GF-D8 (cell line): Measurements from ENCODE around the gene SLC25A21.
"Not testable (repeated sequence)": the region's sequence is repeated elsewhere in the genome, so short reads cannot be mapped to it uniquely, and the experiment has no call there.

Experiments used
- DNase-seq: peaks from one replicate; lab custom pipeline; 2025; lab: John Stamatoyannopoulos, UW

The SLC25A21 gene

DNA sequence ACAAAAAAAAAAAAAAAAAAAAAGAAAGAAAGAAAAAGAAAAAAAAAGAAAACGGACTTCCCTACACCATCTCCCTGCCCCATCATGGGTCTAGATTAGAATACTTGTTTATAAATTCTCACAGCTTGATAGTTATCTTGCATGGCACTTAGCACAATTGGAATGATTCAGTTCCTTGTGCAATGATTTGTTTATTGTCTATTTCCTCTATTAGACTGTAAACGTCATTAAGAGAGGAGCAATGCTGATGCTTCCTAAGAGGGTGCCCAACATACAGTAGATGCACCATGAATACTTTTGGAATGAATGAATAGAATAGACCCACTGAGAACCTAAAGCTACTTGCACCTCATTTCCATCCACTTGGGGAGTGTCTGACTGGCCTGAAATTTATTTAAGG, 469.9 kb downstream of the SLC25A21 start:
- no peak for DNase-seq

DNA sequence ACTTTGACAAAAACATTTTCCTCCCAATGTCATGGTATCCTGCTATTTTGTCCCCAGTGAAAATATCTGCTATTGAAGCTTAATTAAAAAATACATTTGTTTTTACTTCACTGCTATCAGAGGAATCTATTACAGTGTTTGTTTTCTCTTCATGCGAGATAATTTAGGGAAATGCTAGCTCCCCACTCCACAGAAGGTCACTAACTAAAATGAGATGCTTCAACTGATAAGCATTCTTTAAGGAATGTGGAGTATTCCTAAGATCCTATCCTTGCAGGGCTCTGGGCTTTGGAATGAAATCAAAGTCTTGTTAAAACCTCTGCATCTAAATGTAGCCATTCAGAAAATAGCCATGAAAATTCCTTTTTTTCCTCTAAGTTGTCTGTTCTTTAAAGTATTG, 471.3 kb downstream of the SLC25A21 start:
- no peak for DNase-seq

DNA sequence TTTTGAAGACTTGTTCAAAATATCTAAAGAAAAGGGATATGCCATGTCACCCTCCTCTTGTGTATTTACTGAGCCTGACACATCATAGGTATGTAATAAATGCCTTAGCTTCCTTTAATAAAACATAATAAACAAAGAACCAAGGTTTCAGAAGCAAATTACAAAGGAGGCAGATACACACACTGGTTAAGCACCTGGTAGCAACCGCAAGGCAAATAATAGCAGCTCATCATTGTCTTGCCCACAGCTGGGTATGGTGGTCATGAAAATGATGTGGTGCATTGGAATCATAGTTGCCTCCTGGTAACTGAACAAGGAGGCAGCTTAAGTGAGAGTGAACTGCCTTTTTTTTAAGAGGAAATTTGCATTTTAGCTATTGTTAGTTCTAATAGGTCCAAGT, 471.8 kb downstream of the SLC25A21 start:
- DNase-seq: no peak

DNA sequence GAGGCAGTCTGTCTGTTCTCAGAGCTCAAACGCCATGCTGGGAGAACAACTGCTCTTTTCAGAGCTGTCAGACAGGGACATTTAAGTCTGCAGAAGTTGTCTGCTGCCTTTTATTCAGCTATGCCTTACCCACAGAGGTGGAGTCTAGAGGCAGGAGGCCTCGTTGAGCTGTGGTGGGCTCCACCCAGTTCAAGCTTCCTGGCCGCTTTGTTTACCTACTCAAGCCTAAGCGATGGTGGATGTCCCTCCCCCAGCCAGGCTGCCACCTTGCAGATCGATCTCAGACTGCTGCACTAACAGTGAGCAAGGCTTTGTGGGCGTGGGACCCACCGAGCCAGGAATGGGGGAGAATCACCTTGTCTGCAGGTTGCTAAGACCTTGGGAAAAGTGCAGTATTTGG, 473.0 kb downstream of the SLC25A21 start:
- not testable (repeated sequence) for DNase-seq

DNA sequence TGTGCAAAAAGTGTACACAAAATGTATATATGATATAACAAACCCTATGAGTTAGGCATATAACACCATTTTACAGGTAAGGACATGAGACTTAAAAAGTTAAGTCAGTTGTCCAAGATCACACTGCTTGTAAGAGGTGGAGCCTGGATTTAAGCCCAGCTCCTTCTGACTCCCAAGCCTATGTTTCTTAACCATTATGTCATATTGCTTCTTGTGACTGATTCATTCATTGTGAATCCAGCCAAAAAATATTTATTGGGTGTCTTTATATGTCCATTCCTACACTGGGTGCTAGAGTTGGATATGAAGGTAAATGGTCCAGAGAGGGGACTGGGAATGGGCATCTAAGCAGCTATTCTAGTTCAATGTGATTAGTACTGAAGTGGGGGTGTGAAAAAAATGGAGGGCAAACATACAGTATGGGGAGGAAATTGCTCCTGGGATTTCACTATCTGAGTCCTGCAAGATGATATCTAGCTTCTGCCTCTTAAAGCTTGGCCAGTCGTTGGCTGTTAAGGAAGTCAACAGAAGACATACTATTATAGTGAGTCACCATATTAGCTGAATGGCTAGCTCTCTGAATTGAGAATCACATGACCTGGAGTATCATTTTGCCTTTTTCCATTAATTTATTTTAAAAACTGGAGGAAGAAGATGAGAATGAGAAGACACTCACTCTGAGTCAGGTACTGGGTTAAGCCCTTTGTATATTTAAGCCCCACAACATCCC, 481.9 kb downstream of the SLC25A21 start:
- no peak for DNase-seq

DNA sequence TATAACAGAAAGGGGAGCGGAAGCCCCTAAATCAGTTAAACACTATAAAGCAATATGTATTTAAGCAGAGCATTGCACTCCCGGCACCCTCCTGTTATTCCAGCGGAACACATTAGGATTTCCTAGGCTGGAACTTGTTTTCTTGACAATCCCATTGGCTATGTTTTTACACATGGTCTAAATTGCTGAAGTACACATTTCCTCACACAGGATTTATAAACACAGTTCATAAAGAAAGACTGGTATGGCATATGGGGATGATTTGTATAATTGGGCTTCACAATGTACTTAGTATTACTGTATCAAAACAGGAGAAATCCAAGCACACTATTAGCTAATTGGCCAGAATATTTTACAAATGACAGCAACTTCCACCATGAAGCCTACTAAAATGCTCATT, 487.5 kb downstream of the SLC25A21 start:
- no peak for DNase-seq

DNA sequence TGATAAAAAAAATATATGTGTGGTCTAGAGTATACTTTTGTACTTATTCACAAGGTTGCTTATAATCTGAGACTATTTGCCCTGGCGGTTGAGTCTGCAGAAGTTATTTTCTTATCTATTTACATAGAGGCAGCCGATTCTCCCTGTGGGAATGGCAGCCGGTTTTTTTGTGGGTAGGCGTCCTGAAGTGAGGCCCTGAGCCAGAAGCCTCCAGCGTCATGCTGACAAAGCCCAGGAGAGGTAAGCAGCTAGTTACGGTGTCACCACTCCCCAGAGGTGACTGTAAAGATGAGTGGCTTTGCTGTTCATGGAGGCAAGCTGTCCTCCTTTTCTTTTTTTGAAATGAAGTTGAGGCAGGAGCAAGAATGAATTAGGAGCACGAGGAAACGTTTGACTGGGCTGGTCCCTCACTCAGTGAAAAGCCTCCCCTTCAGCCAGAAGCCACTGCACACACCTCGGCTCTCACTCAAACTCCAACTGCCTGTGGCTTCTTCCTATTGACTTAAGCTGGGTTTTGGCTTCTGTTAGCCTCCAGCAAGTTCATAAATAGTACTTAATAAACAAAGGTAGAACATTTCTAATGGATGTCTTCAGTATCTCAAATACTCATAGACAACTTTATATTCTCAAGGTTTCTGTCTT, 489.2 kb downstream of the SLC25A21 start:
- no peak for DNase-seq

DNA sequence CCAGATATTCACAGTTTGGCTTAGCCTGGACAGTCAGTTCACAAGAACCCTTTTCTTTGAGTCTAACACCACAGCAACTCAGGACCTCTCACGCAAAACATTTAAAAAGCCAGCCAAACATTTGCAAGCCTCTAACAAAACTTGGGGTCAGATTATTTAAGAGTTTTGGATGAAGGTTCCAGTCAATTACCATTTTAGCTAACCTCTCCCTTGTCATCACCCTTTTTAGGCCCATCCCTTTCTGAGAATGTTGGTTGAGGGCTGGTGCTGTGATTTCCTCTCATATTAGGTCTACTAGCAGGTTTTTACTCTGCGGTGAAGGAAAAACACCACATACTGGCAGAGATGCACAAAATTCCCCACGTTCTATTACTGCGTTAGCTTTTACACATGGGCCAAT, 490.1 kb downstream of the SLC25A21 start:
- no peak for DNase-seq

DNA sequence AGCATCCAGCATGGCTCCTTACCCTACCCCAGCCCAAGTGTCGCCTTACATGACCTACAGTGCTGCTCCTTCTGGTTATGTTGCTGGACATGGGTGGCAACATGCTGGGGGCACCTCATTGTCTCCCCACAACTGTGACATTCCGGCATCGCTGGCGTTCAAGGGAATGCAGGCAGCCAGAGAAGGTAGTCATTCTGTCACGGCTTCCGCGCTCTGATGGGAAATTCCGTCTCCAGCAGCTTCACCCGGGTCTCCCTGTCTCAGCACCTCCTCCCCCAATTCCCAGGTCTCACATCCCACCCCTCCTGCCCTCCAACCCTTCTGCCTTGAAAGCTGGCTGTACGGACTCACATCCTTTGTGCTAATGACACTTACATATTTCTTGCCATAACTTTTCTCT, 496.2 kb downstream of the SLC25A21 start:
- DNase-seq: no peak

DNA sequence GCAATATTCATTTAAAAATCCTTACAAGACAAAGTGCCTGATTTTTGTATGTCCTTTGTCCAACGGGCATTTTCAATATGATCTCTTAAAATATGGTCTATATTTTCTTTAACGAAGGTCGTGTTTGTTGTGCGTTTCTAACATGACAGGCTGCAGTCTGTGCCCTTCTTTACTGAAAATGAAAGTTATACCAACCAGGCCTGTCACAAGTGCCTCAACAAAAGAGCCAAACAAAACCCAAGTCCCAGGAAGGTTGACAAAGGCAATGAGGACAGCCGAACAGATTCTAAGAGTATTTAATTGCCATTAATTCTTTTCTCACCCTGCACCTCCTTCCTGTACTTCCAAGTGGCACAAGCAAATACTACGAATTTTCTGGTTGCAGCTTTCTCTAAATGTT, 496.8 kb downstream of the SLC25A21 start:
- no peak for DNase-seq

DNA sequence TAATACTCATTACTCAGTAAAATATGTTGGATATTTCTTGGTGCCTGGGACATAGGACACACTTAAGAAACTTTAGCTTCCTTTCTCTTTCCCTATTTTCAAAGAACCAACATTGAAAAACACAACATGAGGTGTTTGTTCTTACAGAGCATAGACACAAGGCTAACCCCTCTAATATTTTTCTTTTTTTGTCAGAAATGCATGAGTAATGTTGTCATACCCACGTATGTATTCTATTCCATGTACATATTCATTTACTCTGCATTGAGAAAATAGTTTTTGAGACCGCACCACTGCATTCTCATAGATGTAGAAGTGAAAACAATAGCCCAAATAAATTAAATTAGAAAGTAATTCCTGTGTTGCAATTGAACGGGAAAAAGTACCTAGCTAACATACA, 497.7 kb downstream of the SLC25A21 start:
- DNase-seq: no peak

DNA sequence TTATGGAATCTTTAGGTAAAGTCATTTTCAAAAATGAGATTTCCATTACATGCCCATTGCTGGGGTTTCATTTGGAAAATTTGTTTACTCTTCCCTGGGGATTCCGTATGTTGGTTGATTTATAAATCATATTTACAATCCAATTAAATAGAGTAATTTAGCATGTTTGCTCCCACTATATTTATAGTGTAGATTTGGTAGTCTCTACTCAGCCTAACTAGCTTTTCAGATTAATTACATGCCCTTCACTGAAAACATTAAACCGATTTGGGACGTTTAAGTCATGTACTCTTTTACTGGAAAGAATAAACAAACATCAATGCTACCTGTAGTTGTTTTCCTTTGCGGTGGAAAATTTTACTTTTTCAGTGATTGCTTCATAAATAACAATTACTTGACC, 500.3 kb downstream of the SLC25A21 start:
- no peak for DNase-seq

DNA sequence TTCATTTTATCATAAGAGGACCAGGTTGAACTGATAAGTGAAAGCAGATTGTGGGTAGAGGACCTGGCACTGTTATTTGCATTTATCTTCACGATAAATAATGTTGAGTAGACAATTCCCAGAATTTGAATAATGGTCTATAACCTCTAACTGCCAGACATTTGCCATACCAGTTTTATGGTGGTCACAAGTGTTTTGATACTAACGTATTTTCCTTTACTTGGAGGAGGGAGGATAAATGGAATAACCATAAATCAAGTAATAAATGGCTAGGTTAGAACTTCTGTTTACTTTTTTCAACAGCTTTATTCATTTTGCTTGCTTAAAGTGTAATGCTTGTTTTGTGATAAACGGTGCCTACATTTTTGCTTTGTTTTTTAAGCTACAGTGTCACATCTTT, 501.3 kb downstream of the SLC25A21 start:
- DNase-seq: no peak

DNA sequence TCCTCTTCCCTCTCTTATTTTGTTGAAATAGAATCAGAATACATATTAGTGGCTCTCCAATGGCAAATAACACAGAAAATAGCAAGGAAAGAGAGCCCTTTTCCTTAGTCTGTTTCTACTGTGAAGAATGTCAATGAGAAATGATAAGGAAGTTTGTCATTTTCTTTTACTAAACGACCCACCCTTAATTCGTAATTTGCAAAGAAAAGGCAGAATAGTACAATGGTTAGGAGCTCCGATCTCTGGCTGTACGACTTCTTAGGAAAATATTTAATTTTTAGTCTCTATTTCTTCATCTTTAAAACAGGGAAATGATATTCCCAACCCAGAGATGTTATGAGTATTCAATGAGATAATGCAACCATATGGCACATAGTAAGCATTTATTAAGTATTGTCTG, 504.7 kb downstream of the SLC25A21 start:
- no peak for DNase-seq

DNA sequence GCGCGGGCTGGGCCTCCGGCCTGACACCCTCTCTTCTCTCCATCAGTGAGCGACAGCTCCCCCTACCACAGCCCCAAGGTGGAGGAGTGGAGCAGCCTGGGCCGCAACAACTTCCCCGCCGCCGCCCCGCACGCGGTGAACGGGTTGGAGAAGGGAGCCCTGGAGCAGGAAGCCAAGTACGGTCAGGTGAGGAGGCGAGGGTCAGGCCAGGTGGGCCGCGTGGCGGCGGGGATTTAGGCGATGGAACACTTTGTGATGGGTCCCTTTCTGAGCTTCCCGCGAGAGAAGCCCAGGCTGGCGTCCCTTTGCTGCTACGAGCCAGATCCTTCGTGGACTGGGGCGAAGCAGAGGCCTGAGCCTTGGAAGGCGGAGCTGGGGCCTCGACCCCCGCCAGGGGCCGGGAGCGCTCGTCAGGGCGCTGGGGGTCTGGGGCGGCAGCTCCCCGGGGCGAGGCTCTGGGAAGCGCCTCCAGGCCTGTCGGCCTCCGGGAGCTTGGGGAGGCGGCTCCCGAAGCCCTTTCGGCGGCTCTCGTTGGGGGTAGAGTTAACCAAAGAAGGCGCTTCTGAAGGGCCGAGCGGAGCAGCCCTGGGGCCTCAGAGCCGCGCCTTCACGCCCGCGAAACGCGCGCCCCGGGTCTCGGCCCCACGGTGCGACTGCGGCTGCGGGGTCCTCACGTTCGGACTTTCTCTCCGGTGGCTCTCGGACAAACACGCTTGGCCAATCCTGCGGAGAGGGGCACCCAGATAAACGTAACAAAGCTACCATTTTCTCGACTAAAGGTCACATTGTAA, 505.8 kb downstream of the SLC25A21 start:
- no peak for DNase-seq

DNA sequence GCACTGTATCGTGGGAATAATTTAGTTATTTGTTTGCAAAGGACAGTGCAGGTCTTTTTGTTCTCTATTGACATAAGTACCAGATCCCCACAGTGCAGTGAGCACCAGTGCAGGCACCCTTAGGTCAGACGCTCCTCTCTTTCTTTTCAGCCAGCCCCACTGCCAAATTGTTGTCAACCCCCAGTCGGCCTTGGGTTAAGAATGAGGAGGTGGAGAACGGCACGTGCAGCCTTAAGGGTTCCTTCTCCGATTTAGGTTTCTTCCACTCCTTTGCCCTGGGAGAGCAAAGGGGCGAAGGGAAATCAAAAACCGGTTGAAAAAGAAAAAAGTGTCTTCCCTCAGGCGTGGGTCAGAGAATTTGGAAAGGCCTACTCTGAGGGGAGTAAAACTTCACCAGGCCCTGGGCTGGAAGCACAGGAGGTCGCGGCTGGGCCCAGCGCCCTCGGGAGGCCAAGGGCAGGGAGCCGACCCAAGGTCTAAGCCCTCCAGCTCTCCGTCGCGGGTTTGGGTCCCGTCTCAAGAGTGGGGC, 506.5 kb downstream of the SLC25A21 start:
- DNase-seq: no peak

DNA sequence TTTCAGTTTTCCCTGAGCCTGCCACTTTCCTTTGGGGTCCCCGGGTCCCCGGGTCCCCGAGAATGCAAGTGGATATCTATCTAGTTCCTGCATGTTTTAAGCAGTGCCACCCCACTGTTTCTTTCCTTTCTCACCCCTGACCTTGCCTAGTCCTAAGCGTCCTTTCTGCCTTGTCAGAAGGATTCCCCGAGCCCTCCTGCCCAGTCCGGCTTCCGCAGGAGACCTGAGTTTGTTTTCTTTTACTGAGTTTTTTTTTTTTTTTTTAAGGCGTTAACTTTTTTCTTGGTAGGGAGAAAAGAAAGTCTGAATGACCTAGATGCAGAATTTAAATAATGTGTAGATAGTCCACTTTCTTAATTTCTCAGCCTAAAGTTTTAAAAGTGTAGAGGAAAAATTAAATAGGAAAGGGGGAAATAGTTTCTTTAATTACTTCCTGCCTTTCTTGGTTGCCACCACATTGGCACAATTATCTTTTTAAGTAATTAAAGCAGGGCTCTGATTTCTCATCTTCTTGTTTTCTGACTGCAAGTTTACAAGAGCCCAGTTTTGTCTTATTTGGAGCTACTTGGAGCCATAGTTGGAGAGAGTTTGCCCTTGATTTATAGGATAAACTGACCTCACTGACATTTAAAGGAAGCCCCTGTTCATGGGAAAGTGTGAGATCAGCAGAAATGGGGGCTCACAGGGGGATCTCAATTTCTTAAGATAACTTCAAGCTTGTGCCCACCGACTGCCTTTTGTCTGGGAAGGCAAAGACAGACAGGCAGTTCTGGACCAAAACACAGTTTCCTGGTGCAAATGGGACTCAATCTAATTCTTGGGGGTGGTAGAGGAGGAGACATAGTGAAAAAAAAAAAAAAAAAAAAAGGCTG, 507.8 kb downstream of the SLC25A21 start:
- no peak for DNase-seq

DNA sequence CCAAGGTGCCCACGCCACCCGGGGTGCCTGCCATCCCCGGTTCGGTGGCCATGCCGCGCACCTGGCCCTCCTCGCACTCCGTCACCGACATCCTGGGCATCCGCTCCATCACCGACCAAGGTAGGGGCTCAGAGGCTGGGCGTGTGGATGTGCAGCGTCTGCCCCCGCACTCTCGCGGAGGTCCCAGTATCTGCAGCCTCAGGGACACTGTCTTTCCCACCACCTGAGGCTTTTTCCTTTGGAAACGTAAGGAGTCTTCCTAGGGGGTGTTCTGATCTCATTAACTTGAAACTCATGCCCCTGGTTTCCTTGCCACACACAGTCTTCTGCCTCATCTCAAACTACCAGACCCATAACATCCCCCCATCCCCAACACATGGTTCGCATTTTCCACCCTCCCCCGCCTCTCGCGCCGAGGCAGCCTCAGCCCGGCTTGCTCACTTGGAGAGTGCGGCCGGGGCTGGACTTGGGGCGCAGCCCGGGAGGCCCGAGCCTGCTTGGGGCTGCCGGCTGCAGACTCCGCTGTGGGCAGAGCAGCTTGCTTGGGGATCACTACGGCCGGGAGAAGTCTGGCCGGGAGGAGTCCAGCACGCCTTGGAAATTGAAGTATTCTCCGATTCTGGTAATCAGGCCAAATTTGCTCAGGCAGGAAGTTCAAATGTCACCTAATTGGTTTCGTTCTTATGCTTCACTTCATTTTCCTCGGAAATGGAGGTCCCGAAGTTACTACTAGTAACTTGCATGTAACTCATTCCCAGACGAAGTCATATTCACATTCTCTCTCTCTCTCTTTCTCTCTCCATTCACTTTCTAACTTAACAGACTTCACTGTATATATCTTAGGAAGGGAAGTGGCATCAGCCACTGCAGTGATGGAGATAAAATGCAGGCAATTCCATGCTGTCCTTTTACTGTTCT, 508.7 kb downstream of the SLC25A21 start:
- no peak for DNase-seq

DNA sequence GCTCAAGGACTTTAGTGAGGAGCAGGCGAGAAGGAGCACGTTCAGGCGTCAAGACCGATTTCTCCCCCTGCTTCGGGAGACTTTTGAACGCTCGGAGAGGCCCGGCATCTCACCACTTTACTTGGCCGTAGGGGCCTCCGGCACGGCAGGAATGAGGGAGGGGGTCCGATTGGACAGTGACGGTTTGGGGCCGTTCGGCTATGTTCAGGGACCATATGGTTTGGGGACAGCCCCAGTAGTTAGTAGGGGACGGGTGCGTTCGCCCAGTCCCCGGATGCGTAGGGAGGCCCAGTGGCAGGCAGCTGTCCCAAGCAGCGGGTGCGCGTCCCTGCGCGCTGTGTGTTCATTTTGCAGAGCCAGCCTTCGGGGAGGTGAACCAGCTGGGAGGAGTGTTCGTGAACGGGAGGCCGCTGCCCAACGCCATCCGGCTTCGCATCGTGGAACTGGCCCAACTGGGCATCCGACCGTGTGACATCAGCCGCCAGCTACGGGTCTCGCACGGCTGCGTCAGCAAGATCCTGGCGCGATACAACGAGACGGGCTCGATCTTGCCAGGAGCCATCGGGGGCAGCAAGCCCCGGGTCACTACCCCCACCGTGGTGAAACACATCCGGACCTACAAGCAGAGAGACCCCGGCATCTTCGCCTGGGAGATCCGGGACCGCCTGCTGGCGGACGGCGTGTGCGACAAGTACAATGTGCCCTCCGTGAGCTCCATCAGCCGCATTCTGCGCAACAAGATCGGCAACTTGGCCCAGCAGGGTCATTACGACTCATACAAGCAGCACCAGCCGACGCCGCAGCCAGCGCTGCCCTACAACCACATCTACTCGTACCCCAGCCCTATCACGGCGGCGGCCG, 509.6 kb downstream of the SLC25A21 start:
- DNase-seq: no peak

DNA sequence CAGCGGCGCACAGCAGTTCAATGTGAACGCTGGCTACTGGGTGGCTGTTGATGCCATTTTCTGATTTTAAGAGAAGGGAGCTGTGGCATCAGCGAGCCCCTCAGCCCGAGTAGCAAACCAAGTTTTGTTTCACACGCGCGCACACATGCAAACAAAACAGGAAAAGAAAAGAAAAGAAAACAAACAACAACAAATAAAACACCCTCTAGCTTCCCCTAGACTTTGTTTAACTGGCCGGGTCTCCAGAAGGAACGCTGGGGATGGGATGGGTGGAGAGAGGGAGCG, 510.2 kb downstream of the SLC25A21 start:
- DNase-seq: no peak
